Subcutaneous adipose tissue (tissue), 4 donors: ENCODE results near the gene PTPRN2. TPM values are rescaled to one million over a fixed set of nuclear protein-coding genes. Genes with fewer than 3 reads are reported as not detected.

Source experiments
- CTCF ChIP-seq: fragments of 450-650 bp; IDR thresholded peaks from one replicate; pipeline ENCODE4 v1.5.1; 2016; ENCODE audit warnings: low read depth, mild to moderate bottlenecking, control low read depth, antibody characterized with exemption, moderate library complexity
- total RNA-seq, 4 donors: library from RNA; depleted of rRNA; stranded (reverse); fragments of >200 nt; gene quantifications; one replicate each; pipeline ENCODE4 v1.1.0, GENCODE V29; 2016

The PTPRN2 gene
- total RNA-seq, 4 donors from 2014 or later, result 2.0 to 4.6 (median 3.7) TPM

GRCh38 chr7:157520249-157520648, 1067.4 kb downstream of the PTPRN2 start:
- TF ChIP-seq CTCF, result no peak

- TF ChIP-seq CTCF, result no peak
Measured at GRCh38 chr7:157519798-157520244, 1067.8 kb downstream of the PTPRN2 start.

GRCh38 chr7:157519246-157519645, 1068.4 kb downstream of the PTPRN2 start:
- no peak for TF ChIP-seq CTCF

- no peak for TF ChIP-seq CTCF
Measured at GRCh38 chr7:157518514-157519175, 1069.0 kb downstream of the PTPRN2 start.

- TF ChIP-seq CTCF, result no peak
Measured at GRCh38 chr7:157517782-157518513, 1069.7 kb downstream of the PTPRN2 start.

GRCh38 chr7:157516911-157517781, 1070.5 kb downstream of the PTPRN2 start:
- no peak for TF ChIP-seq CTCF

- TF ChIP-seq CTCF, result no peak
Measured at GRCh38 chr7:157516311-157516710, 1071.3 kb downstream of the PTPRN2 start.
